GF-D8 (cell line): Measurements from ENCODE around the gene SYT13.
"Not testable (repeated sequence)": the region's sequence is repeated elsewhere in the genome, so short reads cannot be mapped to it uniquely, and the experiment has no call there.

Experiments used
- DNase-seq: peaks from one replicate; lab custom pipeline; 2025; lab: John Stamatoyannopoulos, UW

Gene SYT13

DNA sequence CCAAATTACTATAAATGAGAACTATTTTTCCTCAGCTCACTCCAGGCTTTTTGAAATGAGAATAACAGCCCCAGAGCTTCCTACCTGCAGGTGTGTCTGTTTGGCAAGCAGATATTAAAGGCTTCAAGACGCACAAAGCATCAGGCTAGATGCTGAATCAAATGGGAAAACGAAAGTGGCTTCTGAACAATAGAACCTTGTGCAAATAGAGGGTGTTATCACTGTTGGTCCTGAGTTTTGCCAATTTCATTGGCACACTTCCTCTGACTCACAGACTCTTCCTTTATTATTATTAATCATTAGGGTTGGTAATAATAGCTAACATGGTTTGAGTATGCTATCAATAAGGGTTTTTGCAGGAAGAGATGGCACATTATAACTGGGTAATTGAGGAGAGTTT lies 13.4 kb downstream of the SYT13 start:
- DNase-seq = no peak

DNA sequence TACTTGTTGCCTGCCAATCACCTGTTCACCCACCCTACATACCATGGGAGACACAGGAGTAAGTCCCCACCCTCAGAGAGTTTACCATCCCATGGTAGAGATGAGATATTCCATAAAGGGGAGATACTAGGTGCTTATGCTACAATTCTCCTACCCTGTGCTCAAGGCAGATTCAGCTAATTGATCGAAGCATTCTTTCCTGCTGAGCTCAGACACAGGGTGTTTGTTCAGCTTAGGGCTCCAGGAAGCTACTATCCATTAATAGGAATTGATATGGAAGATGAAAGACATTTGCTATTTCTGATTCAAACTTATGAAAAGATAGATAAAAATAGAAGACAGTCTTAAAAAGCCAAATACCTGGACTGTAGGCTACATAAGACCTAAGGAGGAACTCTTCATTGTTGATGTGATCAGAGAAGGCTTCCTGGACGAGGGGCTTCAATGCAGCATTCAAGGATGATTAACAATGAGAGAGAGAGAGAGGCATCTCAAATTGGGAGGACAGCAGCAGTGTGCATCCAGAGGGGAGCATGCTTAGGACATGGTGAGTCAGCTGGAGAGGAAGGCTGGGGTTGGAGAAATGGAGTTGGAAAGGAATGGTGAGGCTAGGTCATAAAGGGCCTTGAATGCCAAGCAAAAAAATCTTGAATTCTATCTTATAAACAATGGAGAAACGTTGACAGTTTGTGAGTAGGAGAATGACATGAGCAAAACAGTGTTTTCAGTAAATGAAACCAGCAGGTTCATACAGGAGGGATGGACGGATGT lies 15.0 kb downstream of the SYT13 start:
- DNase-seq = no peak

DNA sequence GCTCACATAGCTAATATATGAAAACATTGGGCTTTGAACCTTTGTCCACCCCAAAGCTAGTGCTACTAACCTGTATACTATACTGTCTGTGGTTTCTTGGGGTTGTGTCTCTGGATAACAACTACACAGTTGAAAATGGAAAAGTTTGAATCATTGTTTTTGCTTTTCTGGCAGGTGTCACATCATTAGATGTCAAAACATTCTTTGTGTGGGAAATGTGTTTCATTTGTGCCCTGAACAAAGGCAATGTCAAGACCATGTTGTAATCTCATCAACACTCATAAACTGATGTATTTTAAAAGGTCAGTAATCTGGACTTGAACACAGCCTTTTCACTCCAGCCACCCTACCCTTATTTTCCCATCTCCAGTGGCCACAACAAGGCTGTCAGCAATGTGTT lies 16.5 kb downstream of the SYT13 start:
- DNase-seq = no peak

DNA sequence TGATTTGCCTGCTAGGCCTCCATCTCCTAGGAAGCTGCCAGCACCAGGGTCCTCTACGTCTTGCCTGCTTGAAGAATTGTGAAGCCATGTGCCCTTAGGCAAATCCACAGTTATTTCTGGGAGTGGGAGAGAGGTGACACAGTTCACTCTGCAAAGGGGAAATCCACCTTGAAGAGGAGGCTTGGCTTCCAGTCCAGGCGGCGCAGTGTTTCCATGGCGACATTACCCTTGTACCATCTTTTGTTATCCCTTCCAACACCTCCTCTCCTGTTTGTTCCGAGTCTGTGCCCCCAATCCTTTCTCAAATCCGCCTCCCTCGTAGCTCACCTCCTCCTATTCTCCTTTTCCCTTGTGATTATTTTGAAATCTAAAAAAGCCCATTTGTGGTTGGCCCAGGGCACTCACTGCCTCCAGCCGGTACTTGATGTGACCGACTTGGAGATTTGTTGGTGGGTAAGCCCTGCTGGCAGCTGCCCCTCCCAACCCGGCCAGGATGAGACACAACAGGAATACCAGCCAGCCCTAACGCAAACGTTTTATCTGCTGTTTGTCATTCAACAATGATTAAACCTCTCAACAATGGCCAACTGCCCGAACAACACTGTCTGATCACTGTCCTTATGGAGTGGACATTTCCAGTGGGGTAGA lies 18.4 kb downstream of the SYT13 start:
- no peak for DNase-seq

DNA sequence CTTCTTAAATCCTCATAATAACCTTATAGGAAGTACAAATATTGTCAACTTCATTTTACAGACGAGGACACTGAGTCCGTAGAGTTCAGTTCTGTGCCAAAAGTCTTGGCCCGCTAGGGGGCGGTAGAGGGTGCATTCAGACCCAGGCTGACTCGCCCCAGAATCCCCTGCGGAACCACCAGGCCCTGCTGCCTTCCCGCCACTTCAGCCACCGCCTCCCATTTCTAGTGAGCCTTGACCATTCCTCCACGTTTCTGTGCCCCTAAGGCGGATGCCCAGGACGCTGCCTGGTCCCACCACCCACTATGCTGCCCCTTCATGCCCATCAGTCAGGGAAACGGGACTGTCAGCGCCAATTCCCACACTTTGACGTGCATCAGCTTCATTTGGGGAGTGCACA lies 19.1 kb downstream of the SYT13 start:
- DNase-seq = no peak

DNA sequence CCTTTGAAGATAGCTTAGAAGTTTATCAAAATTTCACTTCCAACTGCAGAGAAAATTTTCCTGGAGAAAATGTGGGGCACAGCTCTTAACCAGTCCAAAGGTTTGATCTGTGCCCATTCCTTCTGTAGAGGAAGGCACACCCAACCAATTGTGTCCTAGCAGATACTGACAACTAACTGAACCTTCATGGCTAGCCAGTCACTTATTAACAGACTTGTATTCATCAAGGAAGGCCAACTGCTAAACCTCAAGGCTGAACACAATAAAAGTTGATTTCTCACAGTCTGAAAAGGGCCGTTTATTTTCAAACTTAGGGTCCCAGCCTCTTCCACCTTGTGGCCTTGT lies 19.5 kb downstream of the SYT13 start:
- DNase-seq = no peak

DNA sequence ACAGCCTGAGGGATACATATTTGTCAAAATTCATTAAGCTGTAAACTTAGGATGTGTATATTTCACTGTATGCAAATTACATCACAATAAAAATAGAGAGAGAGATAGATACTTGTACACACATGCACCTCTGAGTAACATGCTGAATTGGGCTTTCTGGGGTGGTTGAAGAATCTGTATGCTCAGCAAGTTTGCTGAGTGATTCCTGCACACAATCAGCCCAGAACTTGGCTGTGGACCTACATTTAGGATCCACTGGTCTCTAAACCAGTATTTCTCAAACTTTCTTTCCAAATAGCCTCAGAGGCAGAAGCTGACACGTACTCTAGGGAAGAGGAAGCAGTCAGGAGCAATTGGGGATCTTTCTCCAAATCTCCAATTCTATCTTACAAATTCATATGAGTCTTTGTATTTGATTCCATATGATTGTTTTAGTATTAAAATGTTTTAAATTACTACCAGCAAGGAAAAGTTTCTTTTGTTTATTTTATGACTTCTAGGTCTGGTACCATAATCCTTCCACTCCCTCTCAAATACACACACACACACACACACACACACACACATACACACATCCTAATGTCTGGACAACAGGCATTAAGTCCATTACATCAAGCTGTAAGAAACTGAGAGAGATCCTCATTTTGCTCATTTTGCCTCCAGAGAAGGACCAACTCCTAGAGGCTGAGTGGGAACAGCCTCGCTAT lies 20.0 kb downstream of the SYT13 start:
- no peak for DNase-seq

DNA sequence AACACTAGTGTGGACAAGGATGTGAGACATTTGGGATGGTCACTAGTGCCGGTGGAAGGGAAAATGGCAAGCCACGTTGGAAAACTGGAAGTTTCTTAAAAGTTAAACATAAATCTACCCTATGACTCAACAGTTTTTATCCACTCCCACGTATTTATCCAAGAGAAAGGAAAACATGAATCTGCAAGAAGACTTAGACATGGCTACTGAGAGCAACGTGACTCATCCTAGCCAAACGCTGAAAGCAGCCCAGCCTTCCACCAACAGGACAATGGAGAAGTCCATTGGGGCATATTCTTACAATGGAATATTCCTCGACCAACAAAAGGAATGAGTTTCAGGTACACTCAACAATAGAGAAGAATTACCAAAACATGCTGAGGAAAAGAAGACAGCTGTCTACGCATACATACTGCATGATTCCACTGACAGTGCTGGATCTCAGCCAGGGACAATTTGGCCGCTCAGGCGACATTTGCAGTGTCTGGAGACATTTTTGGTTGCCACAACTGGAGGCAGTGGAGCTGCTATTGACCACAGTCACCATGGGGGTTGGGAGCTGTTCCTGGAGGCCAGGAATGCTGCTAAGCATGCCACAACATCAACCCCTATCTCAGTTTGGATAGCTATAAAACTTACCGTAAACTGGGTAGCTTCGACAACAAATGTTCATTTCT lies 21.2 kb downstream of the SYT13 start:
- no peak for DNase-seq

DNA sequence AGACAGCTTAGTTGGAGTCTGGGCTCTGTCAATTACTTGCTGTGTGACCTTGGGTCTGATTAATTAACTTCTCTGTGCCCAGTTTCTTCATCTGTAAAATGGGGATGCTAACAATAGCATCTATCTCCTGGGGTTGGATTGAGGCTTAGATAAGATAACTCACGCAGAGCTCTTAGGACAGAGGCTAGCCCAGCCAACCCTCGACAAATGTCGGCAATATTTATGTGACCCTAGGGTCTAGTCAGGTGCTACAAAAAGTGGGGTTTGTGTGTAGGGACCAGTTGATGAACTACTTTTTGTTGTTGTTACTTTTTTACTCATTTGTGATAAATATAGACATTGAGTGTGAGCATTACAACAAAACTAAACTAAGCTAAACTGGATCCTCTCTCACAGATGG lies 22.4 kb downstream of the SYT13 start:
- no peak for DNase-seq

DNA sequence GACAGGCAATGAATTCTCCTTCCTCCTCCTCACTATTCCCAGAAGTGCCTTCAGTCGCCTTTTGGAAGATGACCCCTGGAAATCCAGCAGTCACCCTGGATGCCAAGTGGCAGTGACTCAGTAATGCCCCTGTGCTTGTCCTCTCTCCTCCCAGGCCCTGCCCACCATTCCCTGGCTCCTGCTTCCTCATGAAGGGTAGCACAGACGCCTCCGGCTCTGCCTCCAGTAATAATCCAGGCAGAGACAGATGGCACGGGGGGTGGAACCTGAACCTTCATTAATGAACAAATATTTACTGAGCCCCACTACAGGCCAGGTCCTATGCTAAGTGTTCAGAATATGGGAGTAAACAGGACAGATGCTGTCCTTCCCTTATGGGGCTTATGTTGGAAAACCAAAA lies 23.2 kb downstream of the SYT13 start:
- DNase-seq = no peak

DNA sequence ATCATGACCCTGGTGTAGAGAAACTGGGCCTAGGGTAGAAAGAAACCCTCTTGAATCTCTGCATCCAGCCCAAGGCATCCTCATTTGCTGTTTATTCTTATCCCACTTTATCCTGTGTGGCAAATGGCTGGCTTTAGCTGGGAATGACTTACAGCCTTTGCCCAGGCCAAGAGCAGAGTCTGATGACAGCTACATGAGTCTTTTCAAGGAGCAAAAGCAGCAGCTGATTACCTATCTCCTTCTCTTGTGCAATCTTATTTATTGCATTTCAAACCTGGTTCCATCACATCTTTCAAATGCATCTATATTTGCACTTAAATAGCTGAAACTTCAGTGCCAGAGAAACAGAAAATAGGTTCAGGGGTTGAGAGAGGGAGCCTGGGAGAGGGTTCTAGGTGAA lies 26.1 kb downstream of the SYT13 start:
- no peak for DNase-seq

DNA sequence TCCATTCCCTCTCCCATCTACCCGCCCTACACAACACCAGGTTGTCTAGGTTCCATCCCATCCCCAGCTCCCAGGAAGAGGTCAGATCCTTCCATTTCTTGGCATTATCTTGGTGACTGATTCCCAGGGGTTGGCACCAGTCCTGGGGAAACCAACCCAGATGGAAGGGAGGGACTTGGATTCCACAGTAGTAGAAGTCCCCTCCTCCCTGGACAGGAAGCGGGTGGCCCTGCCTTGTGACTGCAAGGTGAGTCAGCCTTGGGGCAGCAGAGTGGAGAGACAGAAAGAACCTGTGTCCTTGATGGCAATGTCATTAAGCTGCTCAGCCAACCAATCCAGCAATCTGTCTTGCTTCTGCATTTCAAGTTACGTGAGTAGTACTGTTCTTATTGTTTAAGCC lies 26.5 kb downstream of the SYT13 start:
- no peak for DNase-seq

DNA sequence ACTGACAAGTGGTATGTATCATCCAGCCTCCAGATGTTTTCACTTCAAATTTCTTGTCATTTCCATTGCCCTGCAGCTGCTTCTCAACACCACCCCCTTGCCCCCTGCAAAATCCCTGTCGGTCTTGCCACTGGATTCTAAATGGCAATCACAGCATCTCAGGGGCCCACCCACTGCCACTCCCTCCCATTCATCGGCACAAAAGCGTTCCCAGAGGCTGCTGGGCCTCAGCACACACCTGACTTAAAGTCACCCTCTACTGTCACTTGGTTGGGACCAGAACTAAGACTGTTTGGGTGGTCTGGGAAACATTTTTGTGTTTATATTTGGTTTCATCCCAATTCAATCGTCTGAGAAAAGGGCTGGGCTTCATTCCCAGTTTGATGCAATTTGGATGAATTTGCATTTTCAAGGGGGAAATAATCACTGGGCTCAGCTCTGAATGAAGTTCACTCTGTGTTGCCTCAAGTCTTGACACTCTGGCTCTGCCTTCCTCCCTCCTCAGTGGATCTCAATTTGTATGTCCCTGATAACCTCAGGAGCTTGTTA lies 27.1 kb downstream of the SYT13 start:
- no peak for DNase-seq

DNA sequence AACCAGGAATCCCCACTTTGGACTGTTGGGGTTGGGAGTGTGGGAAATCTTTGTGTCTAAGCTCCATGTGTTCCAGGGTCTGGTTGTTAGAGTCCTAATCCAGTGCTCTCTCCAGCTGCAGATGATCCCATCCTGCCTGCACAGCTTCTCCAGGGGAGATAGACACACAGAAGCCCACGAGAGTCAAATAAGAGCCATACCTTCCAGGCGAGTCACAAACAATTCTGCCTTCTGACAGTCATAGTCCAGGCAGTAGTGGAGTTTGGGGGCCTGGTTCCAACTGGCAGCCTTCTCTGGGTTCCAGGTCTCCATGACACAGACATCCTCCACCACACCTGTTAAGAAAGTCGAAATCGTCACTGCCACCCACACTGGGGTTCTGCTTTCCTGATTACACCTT lies 32.1 kb downstream of the SYT13 start:
- DNase-seq = no peak

DNA sequence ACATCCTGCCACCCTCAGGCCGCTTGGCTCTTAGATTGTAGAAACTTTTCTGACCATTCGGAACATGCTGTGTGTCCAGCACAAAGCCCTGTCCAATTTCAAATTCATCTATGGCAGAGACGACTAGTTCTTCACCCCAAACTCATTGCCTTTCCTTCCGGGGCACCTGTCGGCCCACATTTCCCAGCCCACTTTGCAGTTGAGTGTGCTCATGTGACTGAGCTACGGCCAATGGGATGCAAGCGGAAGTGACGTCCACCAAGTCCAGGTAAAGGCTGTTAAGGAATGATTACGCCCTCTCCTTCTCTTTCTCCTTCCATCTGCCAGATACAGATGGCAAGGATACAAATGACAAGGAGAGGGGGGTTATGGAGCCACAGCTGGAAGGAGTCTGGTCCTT lies 32.5 kb downstream of the SYT13 start:
- no peak for DNase-seq

DNA sequence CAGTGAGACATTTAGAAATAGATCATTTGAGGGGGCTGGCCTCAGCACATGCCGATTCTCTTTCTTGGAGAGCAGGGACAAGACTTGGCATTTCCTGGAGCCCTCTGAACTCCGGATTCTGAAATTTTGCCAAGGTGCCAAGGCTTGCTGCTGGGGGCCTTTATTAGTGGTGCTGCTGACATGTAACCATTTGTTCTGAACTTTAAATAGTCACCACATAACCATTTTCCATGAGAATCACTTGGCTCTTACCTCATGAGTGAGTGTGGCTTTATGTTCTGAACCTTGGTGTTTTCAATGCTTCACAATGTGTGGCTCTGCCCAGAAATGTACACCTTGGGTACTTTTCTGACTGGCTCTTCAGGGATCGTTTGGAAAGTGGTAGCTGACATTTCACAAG lies 33.3 kb downstream of the SYT13 start:
- DNase-seq = no peak

DNA sequence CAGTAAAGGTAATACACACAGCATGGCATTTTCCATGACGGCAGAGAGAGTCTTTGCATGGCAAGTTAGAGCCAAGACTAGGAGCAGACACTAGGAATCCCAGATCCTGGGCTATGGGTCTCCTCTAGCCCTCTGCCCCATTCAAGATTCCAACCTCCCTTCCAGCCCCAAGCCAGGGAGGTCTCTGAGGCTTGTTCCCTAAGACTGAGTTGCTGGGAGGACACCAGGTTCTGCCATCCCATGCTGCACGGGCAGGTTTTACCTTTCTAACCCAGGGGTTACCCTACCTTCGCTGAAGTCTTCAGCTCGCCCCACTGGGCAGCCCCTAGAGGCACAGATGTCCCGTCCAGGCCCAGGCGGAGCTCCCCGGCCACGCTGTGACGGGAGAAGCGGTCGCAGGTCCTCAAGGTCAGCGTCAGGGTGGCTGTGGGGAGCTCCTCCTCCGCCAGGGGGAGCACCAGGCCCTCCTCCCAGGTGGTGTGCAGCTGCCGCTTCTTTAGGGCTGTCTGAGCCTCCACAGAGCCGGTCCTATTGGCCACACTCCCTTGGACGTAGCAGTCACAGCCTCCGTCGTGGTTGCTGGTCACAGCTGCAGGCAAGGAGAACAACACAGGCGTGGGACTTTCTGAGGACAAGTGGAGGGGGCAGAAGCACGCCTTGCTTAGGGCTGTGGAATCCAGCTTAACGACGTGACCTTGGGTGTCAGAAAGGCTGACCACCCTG lies 33.8 kb downstream of the SYT13 start:
- no peak for DNase-seq

DNA sequence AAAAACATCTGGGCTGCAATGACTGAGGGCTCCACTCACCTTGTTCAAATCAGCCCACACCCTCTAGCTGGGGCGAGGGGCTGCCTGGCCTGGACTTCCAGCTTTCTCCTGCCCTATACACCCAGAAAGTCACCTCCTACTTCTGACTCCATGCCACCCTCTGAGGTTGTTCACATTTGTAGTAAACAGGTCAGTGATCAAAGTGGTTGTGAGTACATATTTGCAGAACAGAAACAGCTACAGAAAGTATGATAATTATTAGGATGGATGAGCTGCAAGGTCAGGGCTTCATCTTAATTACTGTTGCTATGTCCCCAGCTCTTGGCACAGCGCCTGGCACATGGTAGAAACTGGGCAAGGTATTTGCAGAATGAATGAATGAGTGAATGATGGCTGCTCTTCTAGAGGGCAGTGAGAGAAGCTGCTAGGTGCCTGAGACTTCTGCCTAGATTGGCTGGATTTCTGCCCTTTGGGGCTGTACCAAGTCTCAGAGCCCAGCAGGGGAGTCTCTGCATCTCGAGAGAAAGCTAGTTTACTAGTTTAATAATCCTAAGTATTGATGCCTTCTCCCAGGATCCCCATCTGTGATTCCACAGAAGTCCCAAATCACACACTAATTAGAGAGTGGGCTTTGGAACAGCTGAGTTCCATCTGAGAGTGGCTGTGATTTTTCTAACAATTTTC lies 36.0 kb downstream of the SYT13 start:
- DNase-seq = no peak

DNA sequence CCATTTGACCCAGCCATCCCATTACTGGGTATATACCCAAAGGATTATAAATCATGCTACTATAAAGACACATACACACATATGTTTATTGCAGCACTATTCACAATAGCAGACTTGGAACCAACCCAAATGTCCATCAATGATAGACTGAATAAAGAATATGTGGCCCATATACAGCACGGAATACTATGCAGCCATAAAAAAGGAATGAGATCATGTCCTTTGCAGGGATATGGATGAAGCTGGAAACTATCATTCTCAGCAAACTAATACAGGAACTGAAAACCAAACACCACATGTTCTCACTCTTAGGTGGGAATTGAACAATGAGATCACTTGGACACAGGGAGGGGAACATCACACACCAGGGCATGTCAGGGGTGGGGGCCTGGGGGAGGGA lies 36.8 kb downstream of the SYT13 start:
- not testable (repeated sequence) for DNase-seq

DNA sequence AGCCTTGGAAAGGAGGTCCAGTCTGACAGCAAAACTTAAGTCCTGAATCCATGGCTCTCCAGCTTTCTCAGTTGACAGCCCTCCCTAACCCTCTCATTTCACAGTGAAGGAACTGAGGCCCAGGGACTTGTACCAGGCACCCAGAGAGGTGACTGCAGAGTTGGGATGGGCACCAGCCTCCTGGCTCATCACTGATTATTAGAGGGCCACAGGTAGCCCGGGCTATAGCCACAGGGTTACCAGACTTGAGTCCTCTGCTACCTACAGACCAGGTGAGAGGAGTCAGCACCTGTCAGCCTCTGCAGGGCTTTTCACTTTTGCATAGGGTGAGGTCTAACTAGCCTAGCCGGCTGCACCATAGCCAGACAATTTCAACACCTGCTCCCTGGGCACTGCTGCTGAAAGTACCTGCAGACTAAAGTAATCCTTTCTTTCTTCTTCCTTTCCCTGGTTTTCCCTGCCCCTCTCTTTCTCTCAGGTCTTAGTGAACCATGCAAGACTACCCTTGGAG lies 37.6 kb downstream of the SYT13 start:
- no peak for DNase-seq

DNA sequence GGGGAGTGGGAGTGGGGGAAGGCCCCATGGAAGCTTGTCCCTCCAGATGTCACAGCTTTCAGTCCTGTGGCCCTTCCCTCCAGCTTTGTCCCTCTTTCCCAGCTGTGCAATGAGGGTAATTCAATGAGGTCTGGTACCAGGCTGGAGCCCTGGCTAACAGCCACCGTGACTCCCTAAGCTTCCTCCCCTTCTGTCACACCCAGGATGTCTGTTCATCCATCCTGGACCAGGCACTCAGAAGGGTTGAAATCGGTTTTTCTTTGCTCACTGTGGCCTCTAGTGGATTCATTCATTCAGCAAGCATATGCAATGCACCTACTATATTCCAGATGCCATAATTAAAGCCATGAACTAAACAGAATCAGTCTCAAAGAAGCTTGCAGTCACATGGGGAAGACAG lies 38.7 kb downstream of the SYT13 start:
- no peak for DNase-seq
